ENCODE measurements around the gene CTRB1.

CTRB1 gene

DNA sequence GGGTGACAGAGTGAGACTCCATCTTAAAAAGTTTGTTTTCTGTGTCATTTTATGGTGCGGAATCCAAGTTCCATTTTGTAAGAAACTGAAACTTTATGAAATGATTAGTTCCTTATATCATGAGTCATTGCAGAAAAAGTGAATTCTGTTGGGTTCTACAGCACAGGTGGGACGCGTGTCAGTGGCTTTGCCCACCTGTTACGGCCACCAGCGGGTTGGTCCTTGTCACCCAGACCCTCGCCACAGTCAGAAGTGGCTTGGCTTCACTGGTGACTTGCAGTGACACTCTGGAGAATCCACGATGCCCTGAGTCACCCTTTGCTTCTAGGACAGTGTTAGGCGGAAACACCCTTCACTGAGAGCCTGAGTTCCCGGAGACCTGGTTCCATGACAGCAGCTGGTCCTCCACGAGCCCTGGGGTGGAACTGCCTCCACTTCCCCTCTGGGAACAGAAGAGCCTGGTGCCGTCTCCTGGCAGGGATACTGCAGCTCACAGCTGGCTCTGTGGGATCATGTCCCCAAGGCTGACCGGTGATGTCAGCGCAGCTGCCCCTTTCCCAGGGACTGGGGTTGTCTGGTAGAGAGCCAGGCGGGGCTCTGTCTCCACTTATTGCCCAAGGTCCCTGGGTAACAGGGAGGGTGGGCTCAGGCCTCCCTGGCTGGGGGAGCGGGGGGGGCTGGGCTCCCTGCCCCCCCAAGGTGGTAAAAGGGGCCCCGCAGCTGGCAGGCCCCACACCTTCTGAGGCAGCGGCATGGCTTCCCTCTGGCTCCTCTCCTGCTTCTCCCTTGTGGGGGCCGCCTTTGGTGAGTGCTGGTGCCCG is at the start of gene CTRB1:
TSS of gene CTRB1 (plus strand) at position 733 of the 821 bp plus-strand sequence. CDS start at position 753, 20 bp downstream.
- DNase-seq (ENCODE audit: low spot score) = no peak

DNA sequence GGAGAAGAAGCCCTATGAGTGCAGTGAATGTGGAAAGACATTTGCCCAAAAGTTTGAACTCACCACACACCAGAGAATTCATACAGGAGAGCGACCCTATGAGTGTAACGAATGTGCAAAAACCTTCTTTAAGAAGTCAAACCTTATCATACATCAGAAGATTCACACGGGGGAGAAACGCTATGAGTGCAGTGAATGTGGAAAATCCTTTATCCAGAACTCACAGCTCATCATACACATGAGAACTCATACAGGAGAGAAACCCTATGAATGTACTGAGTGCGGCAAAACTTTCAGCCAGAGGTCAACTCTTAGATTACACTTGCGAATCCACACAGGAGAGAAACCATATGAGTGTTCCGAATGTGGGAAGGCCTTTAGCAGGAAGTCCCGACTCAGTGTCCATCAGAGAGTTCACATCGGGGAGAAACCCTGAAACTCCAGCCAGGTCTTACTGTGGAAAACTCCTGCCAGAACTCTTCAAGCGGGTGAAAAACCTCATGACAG is 48.8 kb upstream of the CTRB1 start:
- DNase-seq (ENCODE audit: low spot score) = no peak

- no peak for DNase-seq (ENCODE audit: low spot score)
Observed at GRCh38 chr16:75172578-75172977, 46.2 kb upstream of the CTRB1 start.

- no peak for DNase-seq (ENCODE audit: low spot score)
Observed at GRCh38 chr16:75175074-75175473, 43.7 kb upstream of the CTRB1 start.

GRCh38 chr16:75176926-75177325 is 41.9 kb upstream of the CTRB1 start:
- no peak for DNase-seq (ENCODE audit: low spot score)

- DNase-seq (ENCODE audit: low spot score) = no peak
Observed at GRCh38 chr16:75179208-75179607, 39.6 kb upstream of the CTRB1 start.

GRCh38 chr16:75181630-75182029 is 37.2 kb upstream of the CTRB1 start:
- no peak for DNase-seq (ENCODE audit: low spot score)

DNA sequence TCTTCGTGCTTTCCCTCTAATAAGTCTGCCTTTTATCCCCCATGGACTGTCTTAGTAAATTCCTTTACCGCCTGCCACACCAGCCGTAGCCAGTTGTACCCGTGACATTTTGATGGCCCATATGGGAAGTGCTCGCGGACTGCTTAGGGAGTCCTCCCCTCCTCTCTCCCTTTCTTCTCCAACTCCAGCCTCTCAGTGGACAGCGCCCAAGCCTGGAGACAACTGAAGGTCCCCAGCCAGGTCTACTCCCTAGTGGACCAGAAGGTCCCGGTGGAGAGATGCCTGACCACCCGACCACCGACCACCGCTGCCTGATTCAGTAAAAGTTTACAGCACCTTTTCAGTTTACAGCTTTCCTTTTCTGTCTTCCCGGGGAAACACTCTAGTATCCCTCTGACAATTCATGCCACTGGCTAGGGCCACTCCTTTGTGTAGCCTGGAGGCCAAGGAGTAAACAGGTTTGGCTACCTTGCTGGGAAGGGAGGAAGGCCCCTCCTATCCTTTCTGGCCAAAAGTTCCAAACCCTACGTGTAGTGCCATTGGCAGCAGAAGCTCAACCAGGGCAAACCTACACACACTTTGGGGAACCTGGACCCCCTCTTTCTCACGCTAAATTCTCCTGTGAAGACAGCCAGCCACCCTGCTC is 29.8 kb upstream of the CTRB1 start:
- DNase-seq (ENCODE audit: low spot score) = no peak

GRCh38 chr16:75189638-75190245 is 29.0 kb upstream of the CTRB1 start:
- DNase-seq (ENCODE audit: low spot score) = no peak

- no peak for DNase-seq (ENCODE audit: low spot score)
Observed at GRCh38 chr16:75192606-75193264, 26.1 kb upstream of the CTRB1 start.

DNA sequence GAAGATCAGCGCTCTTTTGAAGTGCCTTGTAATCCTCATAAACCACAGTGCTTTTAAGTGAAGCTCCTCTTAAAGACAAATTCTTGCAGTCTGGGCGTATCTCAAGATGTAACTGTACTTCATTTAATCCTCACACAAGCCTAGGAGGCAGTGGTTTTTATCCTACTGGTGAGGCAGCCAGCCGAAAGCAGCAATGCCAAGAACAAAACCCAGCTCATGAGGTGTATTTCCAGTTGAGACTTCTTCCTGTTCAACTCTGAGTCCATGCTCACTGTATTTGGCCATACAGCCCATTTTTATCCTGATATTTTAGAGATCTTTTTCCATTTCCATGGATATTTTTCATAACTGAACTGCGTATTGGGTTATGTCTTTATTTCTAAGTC is 25.5 kb upstream of the CTRB1 start:
- no peak for DNase-seq (ENCODE audit: low spot score)

- no peak for DNase-seq (ENCODE audit: low spot score)
Observed at GRCh38 chr16:75193730-75194444, 24.9 kb upstream of the CTRB1 start.

DNA sequence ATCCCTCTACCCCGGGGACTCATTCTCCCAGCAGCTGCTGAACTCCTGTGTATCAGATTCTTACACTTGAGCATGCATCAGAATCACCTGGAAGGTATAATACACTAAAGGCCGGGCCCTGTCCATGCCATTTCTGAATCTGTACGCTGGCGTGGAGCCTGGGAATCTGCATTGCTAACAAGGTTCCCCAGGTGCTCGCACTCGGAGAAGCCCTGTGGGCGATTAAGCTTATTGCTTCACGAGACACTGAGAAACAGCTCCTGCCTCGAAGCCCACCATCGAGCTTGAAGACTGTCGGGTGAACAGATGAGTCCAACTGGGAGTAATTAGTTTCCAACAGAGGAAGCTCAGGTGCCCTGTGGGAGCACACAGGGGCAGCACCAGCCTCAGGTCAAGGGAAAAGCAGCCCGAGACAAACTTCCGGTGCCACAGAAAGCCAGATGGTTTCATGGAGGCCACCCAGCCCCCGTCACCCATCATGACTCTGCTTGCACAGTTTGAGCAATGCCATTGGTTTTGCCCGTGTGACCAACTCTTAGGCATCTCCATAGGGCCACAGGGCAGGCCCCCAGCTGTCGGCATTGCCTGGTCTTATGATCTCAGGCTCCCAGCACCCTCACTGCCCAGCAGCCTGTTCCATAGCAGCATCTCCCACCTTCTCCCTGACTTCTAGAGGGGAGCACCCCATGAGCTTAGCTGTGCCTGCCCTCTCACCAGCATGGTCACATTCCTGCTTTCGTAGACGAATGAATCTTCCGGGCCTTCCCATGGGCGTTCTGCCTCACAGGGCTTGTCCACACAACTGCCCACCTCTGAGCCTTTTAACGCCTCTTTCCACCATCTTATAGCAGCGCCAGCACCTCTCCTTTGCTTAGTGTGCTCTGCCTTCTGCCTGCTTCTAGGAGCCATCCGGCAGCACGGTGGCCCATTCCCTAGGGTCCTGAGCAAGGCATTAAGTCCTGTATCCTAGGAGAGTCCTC is 22.7 kb upstream of the CTRB1 start:
- DNase-seq (ENCODE audit: low spot score) = no peak

GRCh38 chr16:75196836-75197235 is 22.0 kb upstream of the CTRB1 start:
- no peak for DNase-seq (ENCODE audit: low spot score)

- DNase-seq (ENCODE audit: low spot score) = no peak
Observed at GRCh38 chr16:75197522-75198134, 21.2 kb upstream of the CTRB1 start.

DNA sequence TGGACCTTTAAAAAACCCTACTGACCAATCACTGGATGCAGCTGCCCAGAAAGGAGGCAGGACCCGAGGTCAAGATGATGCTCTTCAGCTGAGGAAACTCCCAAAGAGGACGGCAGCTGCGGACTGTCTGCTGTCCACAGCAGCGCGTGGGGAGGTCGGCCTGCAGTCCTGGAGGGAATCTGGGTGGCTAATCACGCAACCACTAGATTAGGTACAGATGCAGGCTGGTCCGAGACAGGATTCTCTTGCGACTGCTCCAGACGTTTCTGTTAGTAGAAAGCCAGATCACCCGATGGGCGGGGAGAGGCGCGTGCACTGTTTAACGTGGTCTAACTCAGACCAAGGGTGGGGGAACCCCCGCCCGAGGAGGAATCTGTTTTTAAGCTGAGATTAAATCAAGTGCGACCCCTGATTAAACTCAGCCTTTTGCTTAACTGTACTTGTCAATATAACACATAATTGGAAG is 20.6 kb upstream of the CTRB1 start:
- DNase-seq (ENCODE audit: low spot score) = no peak

DNA sequence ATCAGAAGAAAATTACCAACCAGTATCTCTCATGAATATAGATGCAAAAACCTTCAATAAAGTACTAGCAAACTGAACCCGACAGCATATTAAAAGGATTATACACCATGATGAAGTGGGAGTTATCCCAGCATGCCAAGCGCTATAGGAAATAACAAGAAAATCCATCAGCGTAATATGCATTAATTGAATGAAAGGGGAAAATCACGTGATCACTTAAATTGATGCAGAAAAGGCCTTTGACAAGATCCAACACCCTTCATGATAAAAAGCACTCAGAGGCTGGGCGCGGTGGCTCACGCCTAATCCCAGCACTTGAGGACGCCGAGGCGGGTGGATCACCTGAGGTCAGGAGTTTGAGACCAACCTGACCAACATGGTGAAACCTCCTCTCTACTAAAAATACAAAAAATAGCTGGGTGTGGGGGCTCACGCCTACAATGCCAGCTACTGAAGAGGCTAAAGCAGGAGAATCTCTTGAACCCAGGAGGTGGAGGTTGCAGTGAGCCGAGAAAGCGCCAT is 16.7 kb upstream of the CTRB1 start:
- no peak for DNase-seq (ENCODE audit: low spot score)

- no peak for DNase-seq (ENCODE audit: low spot score)
Observed at GRCh38 chr16:75203096-75203495, 15.7 kb upstream of the CTRB1 start.

DNA sequence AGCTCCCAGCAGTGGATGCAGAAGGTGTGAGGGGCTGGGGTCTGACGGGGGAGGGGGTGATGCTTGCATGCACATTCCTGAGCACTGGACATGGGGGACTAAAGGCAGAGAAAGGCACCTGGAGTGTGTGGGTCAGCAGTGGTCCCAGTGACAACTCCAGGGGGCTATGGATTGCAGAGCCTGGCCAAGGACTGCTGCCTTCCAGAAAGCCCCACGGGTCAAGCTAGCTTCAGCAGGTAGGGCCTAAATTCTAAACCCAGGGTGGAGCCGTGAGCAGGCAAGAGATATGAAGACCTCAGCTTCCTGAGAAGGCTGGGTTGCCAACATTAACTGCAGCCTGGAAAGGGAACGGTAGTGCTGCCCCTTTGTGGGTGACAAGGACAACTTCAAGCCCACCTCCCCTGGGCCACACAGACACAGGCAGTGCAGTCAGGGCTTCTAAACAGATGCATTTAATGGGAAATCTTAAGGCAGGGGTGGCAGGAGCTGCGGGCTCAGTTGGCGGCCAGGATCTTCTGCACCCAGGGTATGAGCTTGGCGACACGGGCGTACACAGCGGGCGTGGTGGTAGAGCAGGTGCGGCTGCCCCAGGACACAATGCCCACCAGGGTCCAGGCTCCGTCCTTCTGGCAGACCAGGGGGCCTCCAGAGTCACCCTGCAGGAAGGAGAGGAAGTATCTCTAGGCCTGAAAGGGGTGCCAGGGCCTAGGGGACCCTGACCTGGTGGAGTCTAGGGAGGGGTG is 14.9 kb upstream of the CTRB1 start:
- DNase-seq (ENCODE audit: low spot score) = no peak

All from CD4-positive, alpha-beta T cell treated with Interleukin-15 for 4 hours (primary cell).